GM19099 (cell line): Measurements from ENCODE around the gene DGKE.

Experiments
- POLR2A ChIP-seq: IDR thresholded peaks from 3 replicates; pipeline ENCODE4 v1.6.1; 2011; ENCODE audit warnings: low read depth; ENCODE audit not compliant: insufficient read length; ENCODE audit errors: extremely low read depth

DGKE gene

DNA sequence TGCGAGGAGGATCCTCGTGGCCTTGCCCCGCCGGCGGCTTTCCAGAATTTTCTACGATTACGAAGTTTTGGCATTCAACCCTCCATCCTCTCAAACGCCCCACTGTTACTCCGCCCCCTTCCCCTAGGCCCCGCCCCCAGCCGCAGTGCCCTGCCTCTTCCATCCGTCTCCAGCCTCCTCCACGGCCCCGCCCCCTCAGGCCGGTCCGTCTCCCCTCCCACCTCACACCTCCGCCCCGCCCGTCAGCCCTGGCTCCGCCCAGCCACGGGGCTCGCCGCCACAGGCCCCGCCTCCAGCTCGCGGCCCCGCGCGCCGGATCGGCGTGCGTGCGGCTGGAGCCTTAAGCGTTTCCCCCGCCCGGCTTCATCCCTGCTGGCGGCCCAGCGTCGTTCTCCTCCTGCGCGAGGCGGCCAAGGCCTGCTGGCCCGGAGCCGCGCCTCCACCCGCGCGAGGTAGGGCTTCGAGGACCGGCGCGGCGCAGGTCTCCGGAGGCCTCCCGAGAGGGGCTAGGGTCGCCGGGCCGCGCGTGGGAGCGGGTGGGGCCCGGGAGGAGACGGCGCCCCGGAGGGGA lies at the start of gene DGKE, which contains the start of gene C17orf67:
Gene DGKE (plus strand): TSS at position 343 of the 571 bp plus-strand sequence. CDS start 645 bp downstream, outside the sequence.
Gene C17orf67 (minus strand): TSS at position 112 of the 571 bp plus-strand sequence. CDS start 18,110 bp downstream, outside the sequence.
- TF ChIP-seq POLR2A: peak; percentile 67

DNA sequence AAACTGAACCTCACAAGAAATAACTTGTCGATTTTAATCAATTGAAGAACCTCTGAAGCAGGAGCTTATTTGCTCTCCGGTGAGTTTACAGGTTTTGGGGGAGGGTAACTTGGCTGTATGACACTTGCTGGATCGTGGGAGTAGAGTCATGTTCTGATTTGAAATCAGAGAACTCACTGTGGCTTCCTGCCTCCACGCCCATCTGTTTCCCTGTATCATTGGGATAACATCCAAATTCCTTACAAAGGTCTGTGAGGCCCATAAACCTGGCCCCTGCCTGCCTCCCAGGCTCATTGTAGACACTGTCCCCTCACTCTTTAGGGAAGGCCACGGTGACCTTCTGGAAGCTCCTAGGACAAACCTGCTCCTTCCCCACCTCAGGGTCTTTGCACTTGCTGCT lies 48.5 kb upstream of the DGKE start:
- no peak for TF ChIP-seq POLR2A

DNA sequence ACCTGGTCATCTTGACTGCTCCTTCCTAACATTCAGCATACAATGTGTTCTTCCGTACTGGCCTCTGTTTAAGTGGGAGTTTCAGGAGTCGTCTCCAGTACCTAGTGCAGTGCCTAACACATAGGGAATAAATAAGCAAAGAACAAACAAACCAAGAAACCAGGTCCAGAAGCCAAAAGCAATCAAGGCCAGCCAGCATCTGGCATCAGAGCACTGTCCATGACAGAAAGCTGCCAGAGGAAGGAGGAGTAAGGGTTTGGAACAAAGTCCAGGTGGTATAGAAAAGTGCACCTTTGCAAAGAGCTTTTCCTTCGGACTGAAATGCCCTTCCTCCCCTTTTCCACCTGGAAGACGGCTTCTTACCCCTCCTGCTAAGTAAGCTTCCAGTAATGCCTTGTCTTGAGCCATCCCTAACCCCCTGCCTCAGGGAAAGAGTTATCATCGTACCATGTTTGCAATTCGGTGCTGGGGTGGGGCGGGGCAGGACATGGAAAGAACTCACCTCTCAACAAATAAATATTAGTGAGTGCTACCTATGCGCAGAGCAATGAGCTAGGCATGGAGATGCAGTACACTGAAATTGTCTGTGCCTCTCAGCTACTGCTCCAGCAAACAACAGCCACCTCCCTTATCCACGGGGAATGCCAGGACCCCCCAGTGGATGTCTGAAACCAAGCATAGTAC lies 47.8 kb upstream of the DGKE start:
- no peak for TF ChIP-seq POLR2A

DNA sequence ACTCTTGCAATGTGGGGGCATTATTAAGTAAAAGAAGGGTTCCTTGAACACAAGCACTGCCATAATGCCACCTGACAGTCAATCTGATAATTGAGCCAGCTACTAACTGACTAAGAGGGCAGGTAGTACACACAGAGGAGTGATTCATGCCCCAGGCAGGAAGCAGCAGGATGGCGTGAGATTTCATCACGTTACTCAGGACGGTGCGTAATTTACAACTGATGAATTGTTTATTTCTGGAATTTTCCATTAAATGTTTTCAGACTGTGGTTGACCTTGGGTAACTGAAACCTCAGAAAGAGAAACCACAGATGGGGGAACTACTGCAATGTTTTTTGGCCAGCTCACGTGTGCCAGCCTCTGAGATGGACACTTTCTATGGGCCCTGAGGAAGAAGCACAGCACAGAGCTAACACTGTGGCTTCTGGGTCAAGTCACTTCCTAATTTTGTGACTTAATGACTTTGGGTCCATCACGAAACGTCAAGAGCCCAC lies 46.9 kb upstream of the DGKE start:
- no peak for TF ChIP-seq POLR2A

DNA sequence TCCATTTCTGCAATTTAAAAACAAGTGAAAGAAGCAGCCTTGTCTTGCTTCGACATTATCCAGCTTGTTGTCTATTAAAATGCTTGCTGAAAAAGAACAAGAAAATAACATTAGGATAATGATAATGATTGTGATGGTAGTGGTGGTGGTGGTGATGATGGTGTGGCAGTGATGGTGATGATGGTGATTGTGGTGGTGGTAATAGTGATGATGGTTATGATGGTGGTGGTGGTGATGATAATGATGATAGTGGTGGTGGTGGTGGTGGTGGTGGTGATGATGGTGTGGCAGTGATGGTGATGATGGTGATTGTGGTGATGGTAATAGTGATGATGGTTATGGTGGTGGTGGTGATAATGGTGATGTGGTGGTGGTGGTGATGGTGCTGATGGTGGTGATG lies 41.7 kb upstream of the DGKE start:
- no peak for TF ChIP-seq POLR2A

DNA sequence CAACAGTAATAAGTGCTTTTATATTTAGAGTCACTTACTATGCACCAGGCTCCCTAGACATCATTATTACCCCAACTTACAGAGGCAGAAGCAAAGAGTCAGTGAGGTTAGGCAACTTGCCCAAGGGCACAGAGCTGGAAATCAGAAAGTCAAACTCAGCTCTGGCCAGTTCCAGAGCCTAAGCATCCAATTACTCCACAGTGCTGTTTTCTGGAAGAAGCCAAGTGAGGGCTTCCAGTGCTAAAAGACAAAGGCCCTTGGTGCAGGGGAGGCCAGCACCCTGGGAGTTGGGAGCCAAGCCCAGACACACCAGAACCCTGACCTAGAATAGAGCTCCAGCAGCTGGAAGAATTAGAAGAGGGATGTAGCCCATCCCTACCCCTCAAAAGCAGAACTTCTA lies 40.4 kb upstream of the DGKE start:
- no peak for TF ChIP-seq POLR2A

DNA sequence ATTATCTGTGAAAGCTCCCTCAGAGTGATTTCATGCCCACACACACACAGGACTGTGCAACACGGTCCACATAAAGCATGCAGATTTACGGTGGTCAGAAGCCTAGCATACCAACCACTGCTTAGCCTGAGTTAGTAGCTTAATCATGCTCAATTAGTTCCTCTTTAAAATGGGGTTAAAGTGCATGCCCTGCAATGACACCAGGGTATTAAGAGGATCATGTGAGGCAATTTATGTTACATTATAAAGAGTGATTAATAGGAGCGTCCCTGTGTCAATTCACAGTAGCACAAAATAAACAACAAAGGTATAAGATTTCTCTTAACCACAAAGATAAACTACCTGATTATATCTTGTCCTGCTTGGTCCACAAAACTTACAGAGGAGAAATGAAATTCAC lies 40.0 kb upstream of the DGKE start:
- TF ChIP-seq POLR2A: no peak

DNA sequence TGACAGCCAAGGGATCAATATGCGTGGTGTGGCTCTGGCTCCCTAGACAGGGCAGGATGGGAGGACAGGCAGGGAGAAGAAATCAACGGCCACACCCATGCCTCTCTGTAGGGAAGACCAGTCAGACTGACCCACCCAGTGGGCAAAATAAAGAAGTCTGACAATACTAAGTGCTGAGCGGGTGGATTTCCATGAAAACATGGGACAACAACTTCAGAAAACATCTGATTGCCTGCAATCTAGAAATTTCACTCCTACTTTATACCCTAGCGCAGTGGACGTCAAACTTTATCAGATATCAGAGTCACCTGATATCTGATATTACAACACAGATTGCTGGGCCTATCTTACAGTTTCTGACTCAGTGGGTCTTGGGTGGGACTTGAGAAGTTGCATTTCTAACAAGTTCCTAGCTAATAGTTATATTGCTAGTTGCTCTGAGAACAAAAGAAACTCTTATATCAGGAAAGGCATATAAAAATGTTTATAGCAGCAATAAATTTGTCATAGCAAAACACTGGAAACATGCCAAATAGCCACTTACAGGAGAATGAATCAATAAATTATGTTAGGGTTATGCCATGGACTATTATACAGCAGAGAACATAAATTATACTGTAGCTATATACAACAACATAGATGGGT lies 38.6 kb upstream of the DGKE start:
- no peak for TF ChIP-seq POLR2A

DNA sequence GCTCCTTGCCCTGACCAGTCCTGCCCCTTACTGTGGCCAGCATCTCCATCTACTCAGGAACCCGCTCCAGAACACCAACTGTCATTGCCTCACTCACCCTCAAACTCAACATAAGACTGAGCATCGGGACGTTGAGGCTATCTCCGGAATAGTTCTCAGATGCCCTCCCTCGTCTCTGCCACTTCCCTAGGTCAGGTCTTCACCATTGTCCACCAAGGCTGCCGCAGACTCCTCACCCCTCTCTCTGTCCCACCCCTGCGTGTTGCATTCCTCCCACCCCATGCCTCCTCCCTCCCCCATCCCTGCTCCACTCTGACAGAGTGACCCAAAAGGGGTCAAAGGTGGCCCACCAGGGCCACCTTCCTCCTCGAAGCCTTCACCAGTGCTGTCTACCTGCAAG lies 37.4 kb upstream of the DGKE start:
- no peak for TF ChIP-seq POLR2A

DNA sequence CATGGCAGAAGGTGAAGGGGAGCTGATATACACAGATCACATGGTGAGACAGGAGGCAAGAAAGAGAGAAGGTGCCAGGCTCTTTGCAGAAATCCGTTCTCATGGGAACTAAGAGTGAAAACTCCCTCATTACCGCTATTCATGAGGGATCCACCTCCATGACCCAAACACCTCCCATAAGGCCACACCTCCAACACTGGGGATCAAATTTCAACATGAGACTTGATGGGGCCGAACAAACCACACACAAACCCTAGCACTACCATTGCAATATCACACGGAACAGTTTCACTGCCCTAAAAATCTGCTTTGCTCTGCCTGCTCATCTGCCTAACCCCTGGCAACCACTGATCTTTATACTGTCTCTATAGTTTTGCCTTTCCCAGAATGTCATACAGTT lies 35.0 kb upstream of the DGKE start:
- TF ChIP-seq POLR2A: no peak

DNA sequence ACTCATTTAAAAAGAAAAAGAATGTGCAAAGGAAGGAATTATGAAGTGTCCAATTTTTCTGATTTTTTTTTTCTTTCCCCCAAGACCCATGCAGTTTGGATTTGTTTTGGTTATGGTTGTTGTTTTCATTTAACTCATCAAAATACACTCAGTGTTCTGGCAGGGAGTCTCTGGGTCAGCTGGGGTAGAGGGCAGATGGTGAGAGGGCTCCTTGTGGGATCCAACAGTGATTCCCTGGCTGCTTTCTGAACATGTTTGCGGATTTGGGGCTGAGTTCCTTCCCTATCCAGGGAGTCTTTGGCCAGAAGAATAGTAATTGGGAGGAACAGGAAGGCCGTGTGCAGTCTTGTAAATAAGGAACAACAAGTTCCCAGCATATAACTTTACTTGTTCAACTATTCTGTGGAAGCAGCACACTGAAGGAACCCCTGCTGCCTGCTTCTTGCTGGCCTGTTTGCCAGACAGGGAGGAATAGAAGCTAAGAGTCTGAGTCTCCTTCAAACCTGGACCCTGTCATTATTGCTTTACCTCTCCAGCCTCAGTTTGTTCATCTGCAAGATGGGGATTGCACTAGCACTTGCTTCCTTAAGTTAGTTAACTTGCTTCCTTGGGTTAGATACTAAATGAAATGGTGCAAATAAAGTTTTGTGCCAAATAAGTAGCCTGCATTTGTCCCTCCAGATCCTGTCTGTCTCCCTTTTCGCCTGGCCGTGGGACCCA lies 32.3 kb upstream of the DGKE start:
- TF ChIP-seq POLR2A: no peak

DNA sequence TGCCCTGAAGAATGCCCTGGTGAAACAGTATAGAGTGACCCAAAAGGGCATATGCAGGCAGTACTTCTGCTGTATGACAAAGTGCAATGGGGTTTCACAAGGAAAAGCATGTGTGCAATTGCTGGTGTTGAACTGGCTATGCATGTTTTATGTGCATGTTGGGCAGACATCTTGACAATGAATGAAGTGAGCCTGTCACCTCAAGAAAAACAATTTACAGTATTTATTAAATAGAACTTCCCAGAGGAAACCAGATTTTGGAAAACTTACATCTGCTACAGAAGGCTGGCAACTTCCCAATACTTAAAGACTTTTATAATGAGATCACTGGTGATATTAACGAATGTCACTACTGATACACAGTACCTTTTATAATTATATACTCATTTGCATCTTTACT lies 30.9 kb upstream of the DGKE start:
- no peak for TF ChIP-seq POLR2A

DNA sequence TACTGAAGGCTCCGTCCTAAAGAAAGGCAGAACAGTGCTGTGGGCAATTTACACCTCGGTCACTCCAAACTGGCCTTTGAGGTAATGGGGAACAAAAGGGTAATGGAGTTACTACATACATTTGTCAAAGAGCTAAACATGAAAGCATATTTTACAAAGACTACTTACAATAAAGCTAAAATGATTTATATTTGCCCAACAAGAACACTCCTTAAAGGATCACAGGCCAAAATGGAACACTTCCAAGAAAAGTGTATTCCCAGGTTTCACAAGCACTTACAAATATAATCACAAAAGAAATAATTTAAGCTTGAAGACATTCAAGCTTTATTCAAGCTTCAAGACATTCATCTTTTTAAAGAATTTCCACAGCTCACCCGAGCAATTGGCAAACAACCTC lies 29.5 kb upstream of the DGKE start:
- no peak for TF ChIP-seq POLR2A

DNA sequence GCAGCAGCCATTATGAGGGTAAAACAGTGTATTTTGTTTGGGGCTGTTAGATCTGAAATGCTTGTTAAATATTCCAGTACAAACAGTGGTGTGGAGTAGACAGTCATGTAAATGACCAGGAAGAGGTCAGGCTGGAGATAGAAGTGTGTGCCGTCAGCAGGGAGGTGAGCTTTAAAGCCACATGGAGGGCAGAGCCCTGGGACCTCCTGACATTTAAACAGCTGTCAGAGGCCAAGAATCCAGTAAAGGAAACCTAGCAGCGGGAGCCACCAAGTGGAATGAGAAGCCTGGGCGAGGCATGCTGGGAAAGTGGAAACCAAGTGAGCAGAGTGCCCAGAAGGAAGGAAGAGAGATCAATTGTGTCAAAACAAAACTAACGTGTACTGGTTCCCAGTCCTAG lies 27.0 kb upstream of the DGKE start:
- no peak for TF ChIP-seq POLR2A

DNA sequence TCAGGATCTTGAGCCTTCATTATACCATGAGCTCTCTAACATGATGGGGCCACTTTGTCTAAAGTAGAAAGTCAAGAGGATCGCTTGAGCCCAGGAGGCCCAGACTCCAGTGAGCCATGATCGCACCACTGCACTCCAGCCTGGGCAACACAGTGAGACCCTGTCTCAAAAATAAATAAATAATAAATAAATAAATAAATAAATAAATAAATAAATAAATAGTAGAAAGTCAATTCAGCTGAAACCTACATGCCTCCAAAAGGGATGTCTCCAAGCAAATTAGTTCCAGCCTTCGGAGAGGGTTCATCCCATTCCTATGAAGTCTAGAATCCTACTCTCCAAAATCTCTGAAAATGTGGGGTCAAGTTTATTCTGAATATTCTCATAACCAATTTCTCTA lies 26.2 kb upstream of the DGKE start:
- no peak for TF ChIP-seq POLR2A
